GM21360 (cell line): ENCODE measurements around the gene FLNB.

Experiments
- ATAC-seq: cut with Tn5 transposase; IDR thresholded peaks from one replicate; pipeline ENCODE4 v1.9.1; 2021; ENCODE audit warnings: mild to moderate bottlenecking, moderate library complexity; ENCODE audit not compliant: unreplicated experiment

The FLNB gene

DNA sequence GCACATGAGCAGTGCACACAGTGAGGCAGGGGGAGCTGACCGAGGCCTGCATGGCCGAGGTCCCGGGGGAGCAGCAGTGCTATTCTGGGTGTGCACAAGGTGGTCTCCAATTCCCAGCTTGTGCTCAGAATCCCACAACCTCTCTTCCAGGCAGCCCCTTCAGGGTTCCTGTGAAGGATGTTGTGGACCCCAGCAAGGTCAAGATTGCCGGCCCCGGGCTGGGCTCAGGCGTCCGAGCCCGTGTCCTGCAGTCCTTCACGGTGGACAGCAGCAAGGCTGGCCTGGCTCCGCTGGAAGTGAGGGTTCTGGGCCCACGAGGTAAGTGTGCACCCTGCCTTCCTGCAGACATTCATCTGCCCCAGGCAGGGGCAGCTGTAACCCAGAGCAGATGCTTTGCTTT lies 122.4 kb downstream of the FLNB start:
- ATAC-seq = no peak

- ATAC-seq = no peak
Observed at GRCh38 chr3:58131101-58131825, 123.0 kb downstream of the FLNB start.

DNA sequence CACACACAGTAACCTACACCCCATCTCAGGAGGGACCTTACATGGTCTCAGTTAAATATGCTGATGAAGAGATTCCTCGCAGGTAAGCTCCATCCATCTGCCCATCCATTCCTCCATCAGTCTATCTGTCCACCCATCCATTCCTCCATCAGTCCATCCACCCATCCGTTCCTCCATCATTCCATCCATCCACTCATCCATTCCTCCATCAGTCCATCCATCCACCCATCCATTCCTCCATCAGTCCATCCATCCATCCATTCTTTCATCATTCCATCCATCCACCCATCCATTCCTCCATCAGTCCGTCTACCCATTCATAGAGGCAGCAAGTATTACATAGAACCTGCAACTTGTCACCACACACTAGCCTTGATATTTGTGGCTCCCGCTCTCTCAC lies 124.6 kb downstream of the FLNB start:
- no peak for ATAC-seq

GRCh38 chr3:58134468-58134867 lies 126.2 kb downstream of the FLNB start:
- ATAC-seq = no peak

DNA sequence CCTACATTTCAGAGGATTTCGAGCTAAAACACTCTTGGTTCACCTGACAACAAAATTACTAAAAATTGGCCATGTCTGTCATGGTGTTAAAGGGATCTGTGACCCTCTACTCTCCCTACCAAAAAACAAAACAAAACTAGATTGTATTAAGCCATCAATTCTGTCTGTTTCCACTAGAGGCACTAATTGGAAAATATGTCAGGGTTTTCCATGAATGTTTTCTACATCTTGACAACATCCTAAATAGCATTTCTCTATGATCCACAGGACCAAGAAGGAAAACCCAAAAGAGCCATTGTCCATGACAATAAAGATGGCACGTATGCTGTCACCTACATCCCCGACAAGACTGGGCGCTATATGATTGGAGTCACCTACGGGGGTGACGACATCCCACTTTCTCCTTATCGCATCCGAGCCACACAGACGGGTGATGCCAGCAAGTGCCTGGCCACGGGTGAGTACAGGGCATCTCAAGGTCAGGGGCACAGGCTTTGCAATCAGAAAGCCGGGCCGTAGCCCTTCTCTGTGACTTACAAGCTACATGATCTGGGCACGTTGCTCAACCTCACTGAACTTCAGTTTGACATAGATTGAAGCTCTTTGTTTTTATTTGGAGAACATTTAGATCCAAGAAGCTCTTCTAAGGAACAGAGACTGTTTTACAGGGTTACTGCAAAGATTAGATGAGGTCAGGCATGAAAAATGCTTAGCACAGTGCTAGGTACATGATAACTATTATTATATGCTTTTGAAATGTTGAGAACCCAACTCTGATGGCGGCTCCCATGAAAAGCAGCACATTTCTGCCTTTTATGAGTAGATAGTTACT lies 127.7 kb downstream of the FLNB start:
- ATAC-seq = no peak

- no peak for ATAC-seq
Observed at GRCh38 chr3:58137306-58137705, 129.1 kb downstream of the FLNB start.

GRCh38 chr3:58141766-58142345 lies 133.6 kb downstream of the FLNB start:
- no peak for ATAC-seq

- ATAC-seq = no peak
Observed at GRCh38 chr3:58143417-58144055, 135.3 kb downstream of the FLNB start.

DNA sequence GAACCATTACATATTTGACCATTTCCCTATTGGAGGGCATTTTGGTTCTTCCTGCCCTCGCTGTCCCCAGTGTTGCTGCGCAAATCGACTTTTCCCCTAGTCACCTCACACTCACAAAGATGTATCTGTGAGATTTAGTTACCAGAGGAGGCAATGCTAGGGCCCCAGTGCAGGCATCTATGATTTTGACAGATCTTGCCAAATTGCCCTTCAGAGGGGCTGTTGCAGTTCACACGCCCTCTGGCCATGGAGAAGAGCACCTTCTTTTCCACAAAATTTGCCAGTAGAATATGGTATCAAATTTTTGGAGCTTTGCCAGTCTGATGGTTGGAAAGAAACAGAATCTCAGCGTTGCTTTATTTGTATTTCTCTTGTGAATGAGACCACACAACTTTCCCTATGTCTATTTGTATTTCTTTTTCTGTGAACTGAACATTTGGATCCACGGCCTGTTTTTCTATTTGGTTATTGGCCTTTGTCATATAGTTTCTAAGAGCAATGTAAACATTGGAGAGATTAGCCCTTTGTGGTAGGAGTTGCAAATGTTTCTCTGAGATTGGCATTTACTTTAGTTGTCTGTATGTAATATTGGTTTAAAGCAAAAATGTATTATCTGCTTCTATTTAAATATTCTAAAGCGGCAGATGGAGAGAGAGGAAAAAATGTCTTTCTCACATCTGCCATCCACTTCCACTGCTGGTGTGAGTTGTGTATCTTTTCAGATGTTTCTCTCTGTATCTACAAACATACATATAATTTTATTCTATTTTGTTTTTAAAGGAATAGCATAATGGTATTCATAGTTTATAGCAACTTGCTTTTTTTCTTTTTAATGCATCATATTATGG lies 136.5 kb downstream of the FLNB start:
- ATAC-seq = no peak

DNA sequence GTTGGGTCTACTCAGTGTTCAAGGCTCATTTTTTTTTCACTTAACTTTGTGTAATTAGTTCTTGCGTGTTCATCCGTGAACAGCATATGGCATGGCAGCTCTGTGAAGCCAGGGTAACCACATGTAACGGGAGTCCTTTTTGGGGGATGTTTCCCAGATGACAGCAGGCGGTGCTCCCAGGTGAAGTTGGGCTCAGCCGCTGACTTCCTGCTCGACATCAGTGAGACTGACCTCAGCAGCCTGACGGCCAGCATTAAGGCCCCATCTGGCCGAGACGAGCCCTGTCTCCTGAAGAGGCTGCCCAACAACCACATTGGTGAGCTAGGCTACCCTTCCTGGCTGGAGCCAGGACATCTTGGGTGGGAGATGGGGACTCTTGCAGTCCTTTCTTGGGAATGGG lies 139.8 kb downstream of the FLNB start:
- no peak for ATAC-seq

DNA sequence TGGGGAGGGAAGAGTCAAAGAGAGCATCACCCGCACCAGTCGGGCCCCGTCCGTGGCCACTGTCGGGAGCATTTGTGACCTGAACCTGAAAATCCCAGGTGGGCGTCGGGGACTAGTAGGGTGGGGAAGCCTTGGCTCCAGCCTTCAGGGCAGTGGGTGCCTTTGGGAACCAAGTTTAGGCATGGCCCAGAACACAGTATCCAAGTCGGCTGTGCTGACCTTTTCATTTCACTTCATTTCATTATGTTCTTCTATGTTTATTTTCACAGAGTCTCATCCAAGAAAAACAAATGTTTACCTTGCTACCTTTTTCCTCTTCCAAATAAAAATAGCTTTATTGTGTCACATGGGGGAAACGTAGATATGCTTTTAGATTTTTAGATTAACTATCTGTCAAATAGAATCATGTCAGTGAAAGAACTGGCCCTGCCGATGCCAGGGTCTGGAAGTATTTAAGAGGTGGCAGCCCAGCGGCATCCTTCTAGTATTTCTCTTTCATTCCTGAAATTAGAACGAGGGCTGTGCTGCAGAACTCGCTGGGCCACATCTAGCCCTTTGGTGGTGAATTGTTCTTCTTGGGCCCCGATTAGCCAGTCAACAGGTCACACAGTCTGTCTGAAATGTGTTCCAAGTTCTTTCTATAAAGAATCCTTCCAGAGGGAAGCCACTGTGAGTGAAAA lies 142.0 kb downstream of the FLNB start:
- no peak for ATAC-seq

DNA sequence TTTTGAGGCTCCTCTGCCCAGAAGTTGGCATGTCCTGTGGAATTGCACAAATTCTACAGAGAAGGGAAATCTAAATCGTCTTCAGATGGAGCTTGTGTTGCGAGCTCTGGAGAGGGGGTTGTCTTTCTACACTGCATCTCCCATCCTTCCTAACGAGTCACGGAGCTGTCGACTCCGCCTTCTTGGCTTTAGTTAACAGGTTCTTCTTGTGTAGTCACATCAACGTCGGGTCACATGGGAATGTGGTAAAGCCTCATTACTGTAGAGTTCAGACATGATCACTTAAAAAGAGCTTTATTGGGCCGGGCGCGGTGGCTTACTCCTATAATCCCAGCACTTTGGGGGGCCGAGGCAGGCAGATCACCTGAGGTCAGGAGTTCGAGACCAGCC lies 142.6 kb downstream of the FLNB start:
- ATAC-seq = no peak

- ATAC-seq = no peak
Observed at GRCh38 chr3:58151637-58152036, 143.4 kb downstream of the FLNB start.

DNA sequence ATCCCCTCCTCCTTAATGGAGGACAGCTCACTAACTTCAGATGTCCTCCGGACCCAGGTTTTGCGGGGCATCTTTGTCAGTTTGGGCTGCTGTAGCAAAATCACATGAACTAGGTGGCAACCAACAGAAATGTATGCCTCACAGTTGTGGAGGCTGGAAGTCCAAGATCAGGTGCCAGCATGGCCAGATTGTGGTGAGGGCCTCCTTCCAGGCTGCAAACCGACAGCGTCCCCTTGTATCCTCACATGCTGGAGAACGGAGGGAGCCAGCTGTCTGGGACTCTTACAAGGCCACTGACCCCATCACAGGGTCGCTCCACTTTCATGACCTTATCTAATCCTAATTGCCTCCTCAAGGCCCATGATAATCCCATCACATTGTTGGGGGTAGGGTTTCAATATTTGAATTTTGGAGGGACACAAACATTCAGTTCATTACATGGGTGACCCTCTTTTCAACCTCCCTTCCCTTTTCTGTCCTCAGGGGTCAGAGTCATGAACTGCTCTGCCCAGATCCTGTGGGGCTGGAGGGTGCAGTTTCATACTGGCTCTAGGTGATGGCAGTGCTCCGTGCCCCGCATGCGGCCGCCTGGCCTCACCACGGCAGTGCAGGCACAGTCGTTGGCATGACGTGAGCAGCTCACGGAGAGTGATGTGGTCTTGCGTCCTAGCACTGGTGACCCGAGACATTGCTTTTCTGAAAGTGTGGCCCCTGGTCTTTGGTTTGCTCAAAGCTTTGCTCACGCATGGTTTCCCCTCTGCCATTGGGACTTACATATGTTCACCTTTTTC lies 144.2 kb downstream of the FLNB start:
- ATAC-seq = no peak

DNA sequence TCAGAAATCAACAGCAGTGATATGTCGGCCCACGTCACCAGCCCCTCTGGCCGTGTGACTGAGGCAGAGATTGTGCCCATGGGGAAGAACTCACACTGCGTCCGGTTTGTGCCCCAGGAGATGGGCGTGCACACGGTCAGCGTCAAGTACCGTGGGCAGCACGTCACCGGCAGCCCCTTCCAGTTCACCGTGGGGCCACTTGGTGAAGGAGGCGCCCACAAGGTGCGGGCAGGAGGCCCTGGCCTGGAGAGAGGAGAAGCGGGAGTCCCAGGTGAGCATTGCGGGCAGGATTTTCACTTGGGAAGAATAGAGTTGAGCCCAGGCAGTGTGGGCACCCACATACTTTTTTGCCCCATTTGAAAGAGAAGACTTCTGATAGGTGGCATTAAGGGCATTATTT lies 145.1 kb downstream of the FLNB start:
- ATAC-seq = no peak

- no peak for ATAC-seq
Observed at GRCh38 chr3:58154626-58155449, 146.6 kb downstream of the FLNB start.

GRCh38 chr3:58155838-58156237 lies 147.6 kb downstream of the FLNB start:
- no peak for ATAC-seq

- ATAC-seq = no peak
Observed at GRCh38 chr3:58157700-58158099, 149.5 kb downstream of the FLNB start.
